ENCODE measurements around the gene JAML. TPM values are rescaled to one million over a fixed set of nuclear protein-coding genes. Genes with fewer than 3 reads are reported as not detected.

Gene JAML
- total RNA-seq, 1 donor from 2014 or later = 0.13 TPM

GRCh38 chr11:118240999-118241763 lies 16.4 kb upstream of the JAML start:
- DNase-seq (ENCODE audit: low read depth, low spot score) = peak; percentile 85

GRCh38 chr11:118239509-118240205 lies 14.8 kb upstream of the JAML start:
- DNase-seq (ENCODE audit: low read depth, low spot score) = no peak

- no peak for DNase-seq (ENCODE audit: low read depth, low spot score)
Observed at GRCh38 chr11:118238929-118239328, 14.1 kb upstream of the JAML start.

GRCh38 chr11:118238421-118238820 lies 13.6 kb upstream of the JAML start:
- no peak for DNase-seq (ENCODE audit: low read depth, low spot score)

GRCh38 chr11:118236170-118236569 lies 11.4 kb upstream of the JAML start:
- DNase-seq (ENCODE audit: low read depth, low spot score) = no peak

- no peak for DNase-seq (ENCODE audit: low read depth, low spot score)
Observed at GRCh38 chr11:118234833-118235232, 10.0 kb upstream of the JAML start.

GRCh38 chr11:118233850-118234249 lies 9.0 kb upstream of the JAML start:
- no peak for DNase-seq (ENCODE audit: low read depth, low spot score)

- no peak for DNase-seq (ENCODE audit: low read depth, low spot score)
Observed at GRCh38 chr11:118233377-118233776, 8.6 kb upstream of the JAML start.

GRCh38 chr11:118232659-118233058 lies 7.8 kb upstream of the JAML start:
- DNase-seq (ENCODE audit: low read depth, low spot score) = no peak

GRCh38 chr11:118231461-118231860 lies 6.7 kb upstream of the JAML start:
- no peak for DNase-seq (ENCODE audit: low read depth, low spot score)

- DNase-seq (ENCODE audit: low read depth, low spot score) = no peak
Observed at GRCh38 chr11:118230088-118230487, 5.3 kb upstream of the JAML start.

- DNase-seq (ENCODE audit: low read depth, low spot score) = no peak
Observed at GRCh38 chr11:118229274-118229847, 4.5 kb upstream of the JAML start.

- DNase-seq (ENCODE audit: low read depth, low spot score) = no peak
Observed at GRCh38 chr11:118227865-118228785, 3.3 kb upstream of the JAML start.

GRCh38 chr11:118226781-118227180 lies 2.0 kb upstream of the JAML start:
- DNase-seq (ENCODE audit: low read depth, low spot score) = no peak

- no peak for DNase-seq (ENCODE audit: low read depth, low spot score)
Observed at GRCh38 chr11:118226296-118226695, 1.5 kb upstream of the JAML start.

GRCh38 chr11:118223992-118224391 lies 819 bp downstream of the JAML start:
- DNase-seq (ENCODE audit: low read depth, low spot score) = no peak

- DNase-seq (ENCODE audit: low read depth, low spot score) = no peak
Observed at GRCh38 chr11:118223570-118223969, 1.2 kb downstream of the JAML start.

GRCh38 chr11:118222437-118222836 lies 2.4 kb downstream of the JAML start:
- DNase-seq (ENCODE audit: low read depth, low spot score) = no peak

- no peak for DNase-seq (ENCODE audit: low read depth, low spot score)
Observed at GRCh38 chr11:118221419-118221818, 3.4 kb downstream of the JAML start.

- DNase-seq (ENCODE audit: low read depth, low spot score) = no peak
Observed at GRCh38 chr11:118219732-118220131, 5.1 kb downstream of the JAML start.

- no peak for DNase-seq (ENCODE audit: low read depth, low spot score)
Observed at GRCh38 chr11:118219244-118219643, 5.6 kb downstream of the JAML start.

- DNase-seq (ENCODE audit: low read depth, low spot score) = no peak
Observed at GRCh38 chr11:118217575-118217974, 7.2 kb downstream of the JAML start.
